H1 (cell line): ENCODE measurements around the gene RREB1. TPM values are rescaled to one million over a fixed set of nuclear protein-coding genes. Genes with fewer than 3 reads are reported as not detected.

ENCODE experiments used
- CTCF ChIA-PET: fragments of 300-600 bp; sonication (Branson Sonifier 250); formaldehyde crosslinking; loops from one replicate; lab custom pipeline; 2021; ENCODE audit not compliant: partially characterized antibody; lab: Charles Lee
- POLR2A ChIA-PET: fragments of 300-600 bp; sonication (Branson Sonifier 250); formaldehyde crosslinking; loops from one replicate; lab custom pipeline; 2021; ENCODE audit warnings: inconsistent platforms; ENCODE audit not compliant: partially characterized antibody; lab: Charles Lee
- DNase-seq, 2 experiments: peaks; one replicate each; pipeline versions ENCODE4 v3.0.0 to v3.0.0-alpha.2; 2010 to 2022; ENCODE audit warnings: low spot score in 2 of 2, low read depth in 1 of 2, mixed read lengths in 1 of 2
- FAIRE-seq: peaks from 2 replicates; lab custom pipeline; 2011; peaks lifted over from hg19 to GRCh38; lab: Jason Lieb, UNC
- H2AFZ ChIP-seq: 2 replicates; pipeline ENCODE4 v1.8.1; 2012; ENCODE audit warnings: low read length, inconsistent platforms
- H2AK5ac ChIP-seq: 2 replicates; pipeline ENCODE4 v1.6.1; 2013; ENCODE audit warnings: low read depth, low read length
- H2BK120ac ChIP-seq: replicated peaks from 2 replicates; pipeline ENCODE3; 2013; ENCODE audit warnings: low read depth, low read length, inconsistent platforms
- H2BK12ac ChIP-seq: 2 replicates; pipeline ENCODE4 v1.6.1; 2013; ENCODE audit warnings: low read depth, low read length
- H2BK15ac ChIP-seq: 2 replicates; pipeline ENCODE4 v1.6.1; 2013; ENCODE audit warnings: low read length
- H2BK20ac ChIP-seq: 2 replicates; pipeline ENCODE4 v1.6.1; 2013; ENCODE audit warnings: low read length
- H2BK5ac ChIP-seq: 2 replicates; pipeline ENCODE4 v1.6.1; 2013; ENCODE audit warnings: low read depth, low read length
- H3K14ac ChIP-seq: 2 replicates; pipeline ENCODE4 v1.6.1; 2013; ENCODE audit warnings: inconsistent platforms; ENCODE audit not compliant: insufficient read length
- H3K18ac ChIP-seq: 2 replicates; pipeline ENCODE4 v1.6.1; 2013; ENCODE audit warnings: low read length; ENCODE audit errors: extremely low read depth
- H3K23ac ChIP-seq: 2 replicates; pipeline ENCODE4 v1.6.1; 2013; ENCODE audit warnings: inconsistent platforms; ENCODE audit not compliant: insufficient read length
- H3K23me2 ChIP-seq: 2 replicates; pipeline ENCODE4 v1.6.1; 2013; ENCODE audit warnings: low read depth, low read length
- H3K27ac ChIP-seq: 2 replicates; pipeline ENCODE4 v1.6.1; 2011; ENCODE audit warnings: low read depth, low read length, inconsistent platforms
- H3K27me3 ChIP-seq, 4 experiments: replicated peaks in 1 of 4; 1 replicate in 1 of 4; 2 replicates in 3 of 4; pipeline versions ENCODE4 v1.6.1 to v1.8.1; 2011 to 2013; ENCODE audit warnings: low read length in 3 of 4, mild to moderate bottlenecking in 3 of 4, inconsistent platforms in 2 of 4, mixed read lengths in 2 of 4, moderate library complexity in 1 of 4; ENCODE audit not compliant: control insufficient read depth in 3 of 4, insufficient read depth in 3 of 4; ENCODE audit errors: extremely low read depth in 1 of 4
- H3K36me3 ChIP-seq, 4 experiments: 2 replicates each; pipeline versions ENCODE4 v1.6.1 to v1.8.1; 2011 to 2013; ENCODE audit warnings: mild to moderate bottlenecking in 4 of 4, low read length in 3 of 4, moderate library complexity in 2 of 4, control low read depth in 1 of 4, inconsistent platforms in 1 of 4; ENCODE audit not compliant: insufficient read depth in 4 of 4, control insufficient read depth in 2 of 4
- H3K4ac ChIP-seq: replicated peaks from 2 replicates; pipeline ENCODE3; 2013; ENCODE audit warnings: low read length, low read depth, mixed read lengths, inconsistent platforms; ENCODE audit not compliant: insufficient read length
- H3K4me1 ChIP-seq, 4 experiments: replicated peaks in 1 of 4; 1 replicate in 1 of 4; 2 replicates in 3 of 4; pipeline versions ENCODE4 v1.6.1 to v1.8.1; 2011 to 2013; ENCODE audit warnings: low read length in 3 of 4, inconsistent platforms in 2 of 4, mixed read lengths in 1 of 4; ENCODE audit not compliant: insufficient read depth in 4 of 4, control insufficient read depth in 3 of 4
- H3K4me2 ChIP-seq, 2 experiments: 2 replicates each; pipeline versions ENCODE4 v1.6.1 to v1.8.1; 2011 to 2013; ENCODE audit warnings: low read depth in 2 of 2, low read length in 2 of 2, control low read depth in 1 of 2, inconsistent platforms in 1 of 2, mild to moderate bottlenecking in 1 of 2; ENCODE audit not compliant: insufficient read depth in 1 of 2
- H3K4me3 ChIP-seq, 4 experiments: fragments of 200-600, 300-600 bp in 1 of 4; sonication (generic), shearing (Covaris generic), sonication (Bioruptor Twin) in 1 of 4; 2 replicates each; pipeline versions ENCODE4 v1.5.1 to v1.8.1; 2011 to 2016; ENCODE audit warnings: low read length in 4 of 4, low read depth in 3 of 4, control low read depth in 2 of 4, inconsistent platforms in 2 of 4, mild to moderate bottlenecking in 2 of 4, mixed read lengths in 1 of 4, moderate library complexity in 1 of 4; ENCODE audit not compliant: insufficient read depth in 2 of 4; ENCODE audit errors: extremely low read depth in 1 of 4
- H3K56ac ChIP-seq: replicated peaks from 2 replicates; pipeline ENCODE3; 2013; ENCODE audit warnings: low read depth, mild to moderate bottlenecking, mixed read lengths, low read length, inconsistent platforms; ENCODE audit not compliant: insufficient read length
- H3K79me1 ChIP-seq: 2 replicates; pipeline ENCODE4 v1.6.1; 2013; ENCODE audit warnings: low read depth, low read length, control low read depth
- H3K79me2 ChIP-seq, 2 experiments: 2 replicates each; pipeline versions ENCODE4 v1.6.1 to v1.8.1; 2012 to 2013; ENCODE audit warnings: low read length in 2 of 2, mild to moderate bottlenecking in 2 of 2, inconsistent platforms in 1 of 2; ENCODE audit not compliant: insufficient read depth in 2 of 2, control insufficient read depth in 1 of 2
- H3K9ac ChIP-seq, 4 experiments: replicated peaks in 1 of 4; 1 replicate in 1 of 4; 2 replicates in 3 of 4; pipeline versions ENCODE4 v1.6.1 to v1.8.1; 2011 to 2013; ENCODE audit warnings: low read depth in 3 of 4, low read length in 3 of 4, control low read depth in 2 of 4, mild to moderate bottlenecking in 2 of 4, moderate library complexity in 2 of 4, inconsistent platforms in 1 of 4; ENCODE audit errors: extremely low read depth in 1 of 4
- H3K9me3 ChIP-seq, 2 experiments: 2 replicates each; pipeline versions ENCODE4 v1.6.1 to v1.8.1; 2012 to 2013; ENCODE audit warnings: mild to moderate bottlenecking in 2 of 2, moderate library complexity in 2 of 2, control low read depth in 1 of 2, inconsistent platforms in 1 of 2, low read depth in 1 of 2, low read length in 1 of 2, mixed read lengths in 1 of 2; ENCODE audit not compliant: insufficient read depth in 2 of 2
- H4K20me1 ChIP-seq, 2 experiments: replicated peaks in 1 of 2; 2 replicates each; pipeline versions ENCODE3 to v1.8.1; 2011 to 2013; ENCODE audit warnings: inconsistent platforms in 2 of 2, low read length in 2 of 2, mild to moderate bottlenecking in 1 of 2; ENCODE audit not compliant: insufficient read depth in 2 of 2, control insufficient read depth in 1 of 2
- H4K5ac ChIP-seq: 2 replicates; pipeline ENCODE4 v1.6.1; 2013; ENCODE audit warnings: low read length, low read depth, mixed read lengths, inconsistent platforms; ENCODE audit not compliant: insufficient read length
- H4K8ac ChIP-seq: 2 replicates; pipeline ENCODE4 v1.8.0; 2013; ENCODE audit warnings: mild to moderate bottlenecking, moderate library complexity, low read length, inconsistent platforms; ENCODE audit not compliant: insufficient read depth; ENCODE audit errors: extremely low read depth
- H4K91ac ChIP-seq: replicated peaks from 2 replicates; pipeline ENCODE3; 2013; ENCODE audit warnings: low read length, mixed read lengths, inconsistent platforms; ENCODE audit not compliant: insufficient read length
- E2F6 ChIP-seq: IDR thresholded peaks from 2 replicates; pipeline ENCODE4 v1.6.1; 2012; ENCODE audit warnings: inconsistent platforms
- MAFK ChIP-seq: IDR thresholded peaks from 2 replicates; pipeline ENCODE4 v1.6.1; 2012; ENCODE audit warnings: low read depth, mild to moderate bottlenecking, improper control_type of control experiment, low read length
- WGBS, 2 experiments: shearing (Covaris generic) in 1 of 2; methylation state at CpG; one replicate each; pipeline versions ENCODE4 v1.1.6 to v1.1.7; 2013 to 2015; ENCODE audit warnings: low lambda C conversion rate in 2 of 2, mixed read lengths in 2 of 2, inconsistent platforms in 1 of 2, low coverage in 1 of 2, missing lambda C conversion rate in 1 of 2; ENCODE audit not compliant: insufficient replicate concordance in 2 of 2, insufficient coverage in 1 of 2, insufficient read length in 1 of 2; ENCODE audit errors: extremely low coverage in 1 of 2, missing lambda C conversion rate in 1 of 2; 5-methylcytosine and 5-hydroxymethylcytosine counted together
- polyA plus RNA-seq, 7 experiments: library from polyadenylated mRNA; depleted of rRNA in 3 of 7; stranded (reverse) in 5 of 7; unstranded in 2 of 7; fragments of >200 nt in 5 of 7; fragments of 200-250 nt in 2 of 7; gene quantifications; 1 replicate in 5 of 7; 2 replicates in 1 of 7; 4 replicates in 1 of 7; pipeline versions ENCODE4 v1.2.1 to v1.2.3, GENCODE V29; 2011 to 2013; ENCODE audit warnings: missing spikeins in 2 of 7, mixed read lengths in 2 of 7
- total RNA-seq: library from RNA; stranded (reverse); fragmentation: NEBNext Ultra II Directional; extraction: Animal tissue kit (Norgen Biotek cat#: 25700); gene quantifications from 2 replicates; pipeline ENCODE4 v1.2.1, GENCODE V29; 2021

RREB1 gene
- total and polyA plus RNA-seq, 2 of the 8 experiments (the other 6 are each of a cell fraction or from before 2014, with no cell fraction given): 3.9 to 34.7 TPM

- FAIRE-seq (no peak), DNase-seq (no peak)
- 92% methylated on average over 54 of the region's 62 CpGs; no CpG with 5 or more reads in 1 of the 2 experiments for WGBS, 2 experiments
- H3K4me1 ChIP-seq: peaks cover 3 to 7% (median 5%) of the 10 kb centered on the region in 4 experiments; a peak in 6 of 7 replicates
- no peak overlapping the region for H3K4me3 ChIP-seq
- no peak overlapping the region for H2BK12ac ChIP-seq
- no peak overlapping the region for H2AK5ac ChIP-seq
- H2BK120ac ChIP-seq: no peak overlapping the region
- ChIA-PET CTCF (interaction anchor here (1.0 to 3.7 kb wide), 3 partner anchors 8 to 14 kb away, joined by 3 to 20 read pairs (median 13); no protein-coding TSS in a partner anchor), POLR2A (interaction anchor here (1.1 to 1.3 kb wide), 2 partner anchors 8 to 12 kb away, joined by 3 read pairs; no protein-coding TSS in a partner anchor)
- H3K56ac ChIP-seq: no peak overlapping the region
- peaks cover 3 to 34% (median 21%) of the 10 kb centered on the region in 4 experiments; a peak in 6 of 8 replicates for H3K36me3 ChIP-seq
- no peak overlapping the region for H3K18ac ChIP-seq
- H3K9me3 ChIP-seq: no peaks in the 10 kb centered on the region
- H3K9ac ChIP-seq: no peak overlapping the region
- no peak overlapping the region for H4K8ac ChIP-seq
- H2AFZ ChIP-seq: no peak overlapping the region
- H3K23me2 ChIP-seq: no peaks in the 10 kb centered on the region
- peaks cover 0 to 2% of the 10 kb centered on the region in 2 experiments for H4K20me1 ChIP-seq
- no peak overlapping the region for H3K23ac ChIP-seq
- H3K79me2 ChIP-seq: no peaks in the 10 kb centered on the region
- no peak overlapping the region for H3K14ac ChIP-seq
- H3K4ac ChIP-seq: no peak overlapping the region
- H3K27me3 ChIP-seq: no peaks in the 10 kb centered on the region
- H2BK15ac ChIP-seq: no peak overlapping the region
- H3K79me1 ChIP-seq: no peaks in the 10 kb centered on the region
- no peak overlapping the region for H3K4me2 ChIP-seq
- no peak overlapping the region for H3K27ac ChIP-seq
- TF ChIP-seq MAFK (no peak), E2F6 (no peak)
- H4K5ac ChIP-seq: no peak overlapping the region
- H2BK5ac ChIP-seq: no peak overlapping the region
- no peak overlapping the region for H4K91ac ChIP-seq
- H2BK20ac ChIP-seq: no peak overlapping the region
Measured at GRCh38 chr6:7229376-7230326, 121.9 kb downstream of the RREB1 start.
